Stimulated activated CD4-positive, alpha-beta T cell treated with anti-CD3 and anti-CD28 coated beads, Interleukin-15, amount 100 ng/mL, for 48 hours (primary cell): ENCODE measurements around the gene ABHD17B.
"Not testable (repeated sequence)": the region's sequence is repeated elsewhere in the genome, so short reads cannot be mapped to it uniquely, and the experiment has no call there.

Source experiments
- DNase-seq, 2 donors: peaks; one replicate each; pipeline ENCODE4 v3.0.0-alpha.2; 2020; ENCODE audit warnings: low read depth in 2 of 2

The ABHD17B gene

DNA sequence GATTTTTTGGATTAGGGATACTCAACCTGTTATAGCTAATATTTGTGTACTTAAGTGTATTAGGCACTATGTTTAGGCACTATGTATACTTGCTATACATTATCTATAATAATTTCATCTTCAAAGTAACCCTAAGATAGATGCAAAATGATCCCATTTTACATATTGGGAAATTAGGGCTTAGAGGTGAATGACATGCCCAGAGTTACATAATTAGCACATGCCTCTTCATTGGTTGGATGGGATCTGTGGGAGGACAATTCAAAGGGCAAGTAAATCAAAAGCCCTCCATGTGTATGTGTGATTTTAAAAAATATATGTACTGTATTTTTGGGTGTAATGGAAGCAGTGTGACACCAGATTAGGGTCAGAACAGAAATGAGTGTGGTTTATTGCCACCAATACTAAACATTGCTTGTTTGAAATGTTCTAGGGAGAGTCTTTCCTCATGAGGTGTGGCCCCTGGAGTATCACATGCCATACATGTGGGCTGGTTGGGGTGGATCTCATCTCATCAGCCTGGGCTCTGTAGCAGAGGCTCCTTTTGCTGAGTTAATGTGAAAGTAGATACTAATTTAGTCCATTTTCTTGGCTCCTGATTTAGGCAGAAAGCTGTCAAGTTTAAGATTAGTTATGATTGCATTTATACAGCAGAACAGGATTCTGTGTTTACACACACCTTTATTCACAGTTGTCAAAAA is 6.0 kb upstream of the ABHD17B start:
- peak in 1 of 2 donors; percentile 10 for DNase-seq

DNA sequence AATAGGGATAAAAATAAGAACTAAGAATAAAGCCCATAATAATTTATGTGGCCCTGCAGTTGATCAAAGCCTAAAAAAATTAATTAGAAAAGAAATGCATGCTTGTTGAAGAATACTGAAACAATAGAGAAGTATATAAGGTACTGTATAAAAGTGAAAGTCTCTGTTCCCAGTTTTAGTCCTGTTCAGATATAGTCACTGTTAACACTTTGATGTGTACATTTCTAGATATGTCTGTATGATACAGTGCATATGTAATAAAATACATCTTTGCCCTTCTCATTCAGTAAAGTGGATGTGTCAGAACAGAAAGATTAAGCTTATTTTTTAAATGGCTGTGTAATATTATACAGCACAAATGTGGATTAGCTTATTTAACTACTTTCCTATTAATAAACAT is 4.5 kb upstream of the ABHD17B start:
- no peak for DNase-seq

DNA sequence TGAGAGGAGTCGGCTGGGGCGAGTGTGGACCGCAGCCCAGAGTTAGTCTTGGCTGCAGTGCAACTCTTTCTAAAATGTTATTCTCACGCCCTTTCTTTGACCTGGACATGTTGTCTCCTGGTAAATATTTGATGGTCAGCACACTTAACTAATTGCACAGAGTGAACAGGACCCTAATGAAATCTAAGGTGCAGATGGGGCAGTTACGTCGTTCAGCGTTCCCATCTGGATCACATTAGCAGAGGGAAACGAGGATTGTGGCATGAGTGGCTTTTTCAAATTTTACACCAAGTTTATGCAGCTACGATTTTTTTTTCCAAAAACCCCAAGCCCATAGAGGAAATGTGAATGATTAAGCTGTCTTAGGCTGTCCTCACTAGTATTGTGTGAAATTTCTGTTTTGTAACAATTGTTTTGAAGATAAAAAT is 929 bp upstream of the ABHD17B start:
- DNase-seq: no peak

DNA sequence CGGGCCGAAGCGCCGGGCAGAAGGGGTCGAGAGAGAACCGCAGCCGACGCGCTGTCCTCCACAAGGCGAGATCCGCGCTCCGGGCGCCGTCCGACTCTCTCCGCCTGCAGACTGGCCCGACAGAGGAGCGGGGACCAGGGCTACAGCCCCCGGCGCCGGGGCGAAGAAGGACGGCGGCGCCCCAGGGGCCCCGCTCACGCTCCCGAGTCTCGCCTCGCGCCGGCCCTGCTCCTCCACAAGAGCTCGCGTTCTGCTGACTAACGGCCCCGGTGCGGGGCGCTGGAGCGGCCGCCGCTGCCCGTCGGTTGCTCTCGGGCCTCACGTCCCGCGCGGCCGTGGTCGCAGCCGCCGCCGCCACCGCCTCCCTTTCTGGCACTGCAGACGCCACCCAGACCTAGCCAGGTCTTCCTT is 338 bp downstream of the ABHD17B start:
- DNase-seq: no peak

DNA sequence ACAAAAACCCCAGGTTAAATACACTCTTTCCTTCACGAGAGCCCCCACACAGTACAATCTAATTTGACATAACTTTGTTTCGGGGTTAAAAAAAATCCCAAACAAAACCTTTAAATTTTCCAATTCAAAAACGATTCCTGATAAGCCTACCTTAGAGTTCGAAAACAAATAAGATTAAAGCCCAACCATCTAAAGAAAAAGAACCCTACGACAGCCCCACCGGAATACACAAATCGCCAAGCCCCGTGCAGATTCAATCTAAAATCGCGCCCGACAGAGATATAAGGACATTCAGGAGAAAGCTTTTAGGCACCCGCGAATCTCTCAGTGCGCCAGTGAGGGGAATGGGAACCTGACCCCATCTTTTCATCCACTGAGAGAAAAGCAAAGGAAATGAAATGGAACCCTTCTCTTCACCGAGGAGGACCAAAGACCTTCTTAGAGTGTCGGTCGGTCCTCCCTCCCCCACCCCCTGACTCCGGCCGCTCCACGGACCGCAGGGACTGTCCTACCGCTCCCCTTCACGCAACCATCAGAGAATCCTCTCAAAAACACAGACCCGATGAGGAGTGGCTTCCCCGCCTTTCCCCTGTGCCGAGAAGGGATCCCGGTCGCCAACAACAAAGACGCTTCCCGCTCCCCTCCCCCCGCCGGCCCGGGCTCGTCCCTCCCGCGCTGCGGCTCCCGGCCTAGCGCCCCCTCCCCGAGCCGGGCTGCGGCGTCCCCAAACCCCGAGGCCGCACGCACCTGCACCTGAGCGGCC is 925 bp downstream of the ABHD17B start:
- DNase-seq: peak in 1 of 2 donors; percentile 1

DNA sequence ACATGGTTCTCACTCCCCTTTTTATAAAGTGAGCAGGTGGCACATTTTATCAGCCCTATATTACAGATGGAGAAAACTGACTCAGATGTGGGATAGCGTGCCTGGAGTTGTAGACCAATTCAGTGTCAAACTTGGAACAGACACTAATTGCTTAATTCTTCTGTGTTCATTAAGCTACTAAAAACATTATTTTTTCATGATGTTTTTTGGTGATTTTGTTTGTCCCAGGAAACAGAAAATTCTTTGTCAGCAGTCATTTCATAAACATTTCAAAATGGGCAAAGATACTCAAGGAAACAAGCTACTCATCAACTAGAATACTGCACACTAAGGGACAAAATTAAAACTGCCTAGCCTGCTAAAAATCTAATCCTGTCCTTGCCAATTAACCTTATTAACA is 2.2 kb downstream of the ABHD17B start:
- no peak for DNase-seq

DNA sequence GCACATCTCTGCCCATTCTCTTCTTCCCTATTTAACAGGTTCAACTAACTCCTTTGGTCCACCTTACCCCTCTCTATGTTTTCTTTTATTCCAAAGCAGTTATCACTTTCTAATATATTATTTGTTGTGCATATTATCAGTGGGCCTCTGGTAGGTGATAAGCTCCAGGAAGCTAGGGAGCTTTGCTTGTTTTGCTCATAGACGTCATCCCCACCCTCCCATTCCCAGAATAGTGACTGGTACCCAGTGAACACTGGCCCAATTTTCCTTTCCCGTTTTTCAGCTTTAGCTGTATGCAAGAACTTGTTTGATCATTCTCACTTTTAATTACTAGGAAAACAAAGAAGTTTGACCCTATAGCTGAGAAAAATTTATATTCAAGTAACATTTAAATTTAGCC is 6.9 kb downstream of the ABHD17B start:
- DNase-seq: no peak

DNA sequence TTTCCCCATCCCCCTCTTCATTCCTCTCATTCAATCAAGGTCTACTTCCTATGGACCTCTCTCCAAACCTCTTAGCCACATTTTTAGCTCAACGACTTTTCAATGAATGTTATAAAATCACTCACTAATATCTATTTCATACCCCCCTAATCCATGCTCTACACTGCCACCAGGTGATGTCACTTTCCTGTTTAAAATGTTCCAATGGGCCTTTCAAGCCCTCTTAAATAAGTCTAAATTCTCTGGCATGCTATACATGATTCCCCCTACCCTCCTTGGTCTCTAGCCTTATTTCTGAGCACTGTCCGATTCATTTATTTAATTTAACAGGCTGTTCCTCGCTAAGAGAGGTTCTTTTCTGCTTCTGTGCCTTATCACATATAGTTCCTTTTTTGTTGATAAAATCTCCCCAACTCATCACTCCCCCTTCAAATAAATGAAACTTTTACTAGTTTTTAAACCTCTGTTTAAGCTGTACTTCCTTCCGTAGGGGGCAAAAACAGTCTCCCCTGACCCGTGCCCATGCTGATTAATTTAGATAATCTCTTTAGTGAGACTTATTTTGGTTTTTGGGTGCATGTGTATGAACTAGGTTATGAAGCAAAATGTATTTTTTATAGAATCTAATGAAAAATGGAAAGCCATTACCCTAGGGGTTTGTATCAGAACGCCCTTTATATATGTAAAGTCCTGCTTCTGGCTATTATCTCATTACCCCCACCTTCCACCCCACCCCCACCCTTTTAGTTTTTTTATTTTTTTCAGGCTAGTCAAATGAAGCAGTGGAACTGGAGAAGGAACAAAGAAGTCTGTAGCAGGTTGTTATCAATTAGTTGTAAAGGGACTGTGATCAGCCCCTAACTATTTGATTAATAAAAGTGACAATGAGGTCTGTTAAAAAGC is 9.0 kb downstream of the ABHD17B start:
- no peak for DNase-seq

DNA sequence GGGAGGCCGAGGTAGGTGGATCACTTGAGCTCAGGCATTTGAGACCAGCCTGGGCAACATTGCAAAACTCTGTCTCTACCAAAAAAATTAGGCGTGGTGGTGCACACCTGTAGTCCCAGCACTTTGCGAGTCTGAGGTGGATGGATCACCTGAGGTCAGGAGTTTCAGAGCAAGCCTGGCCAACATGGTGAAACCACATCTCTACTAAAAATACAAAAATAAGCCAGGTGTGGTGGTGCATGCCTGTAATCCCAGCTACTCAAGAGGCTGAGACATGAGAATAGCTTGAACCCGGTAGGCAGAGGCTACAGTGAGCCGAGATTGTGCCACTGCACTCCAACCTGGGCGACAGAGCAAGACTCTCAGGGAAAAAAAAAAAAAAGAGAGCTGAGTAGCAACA is 12.2 kb downstream of the ABHD17B start:
- DNase-seq: not testable (repeated sequence)

DNA sequence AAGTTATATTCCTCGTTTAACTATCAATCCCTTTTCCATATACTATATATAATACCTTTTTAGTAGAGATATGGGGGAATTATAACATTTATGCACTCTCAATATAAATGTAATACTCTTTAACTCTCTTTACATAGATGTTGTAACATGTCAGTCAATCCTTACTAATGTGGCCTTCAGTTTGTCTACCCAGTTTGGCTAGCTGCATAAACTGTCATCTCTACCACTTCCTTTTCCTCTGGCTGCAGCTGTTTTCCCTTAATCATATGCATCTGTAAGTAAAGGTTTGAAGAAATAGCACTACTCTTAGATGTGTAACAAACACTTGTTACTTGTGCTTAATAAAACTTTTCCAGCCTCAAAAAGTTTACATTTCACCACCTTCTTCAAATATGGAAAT is 13.4 kb downstream of the ABHD17B start:
- no peak for DNase-seq

DNA sequence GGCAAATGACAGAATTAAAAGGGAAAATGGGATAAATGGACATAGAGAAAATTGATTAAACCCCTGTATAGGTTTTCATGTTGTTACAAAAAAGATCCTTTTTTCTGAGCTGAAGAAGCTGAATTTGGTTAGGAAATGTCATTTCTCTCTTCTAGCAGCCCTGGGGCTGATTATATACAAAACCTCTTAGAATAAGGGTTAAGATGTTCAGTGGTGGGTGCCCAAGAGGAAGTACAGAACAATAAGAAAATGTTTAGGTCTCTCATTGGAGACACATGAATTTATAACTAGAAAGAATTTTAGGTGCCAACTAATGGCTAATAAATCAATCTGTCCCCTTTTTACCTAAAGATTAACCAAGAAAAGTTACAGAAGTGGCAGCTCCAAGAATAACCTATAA is 14.2 kb downstream of the ABHD17B start:
- DNase-seq: no peak

DNA sequence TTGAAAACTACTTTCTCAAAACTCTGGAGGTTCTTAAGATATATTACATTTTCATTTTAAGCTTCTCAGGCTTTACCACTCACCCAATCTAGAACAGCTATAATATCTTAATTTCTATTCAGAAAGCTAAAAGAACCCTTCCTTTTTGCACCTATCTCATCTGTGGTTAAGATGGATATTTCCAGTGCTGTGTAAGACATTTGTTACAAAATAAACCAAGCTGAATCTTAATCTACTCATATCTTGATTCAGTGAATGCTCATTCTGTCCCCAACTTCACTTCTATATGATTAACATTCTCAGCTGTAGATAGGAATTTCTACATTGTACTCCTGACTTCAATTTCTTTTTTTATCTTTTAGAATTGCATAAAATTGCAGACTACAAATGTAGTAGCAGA is 15.0 kb downstream of the ABHD17B start:
- no peak for DNase-seq

DNA sequence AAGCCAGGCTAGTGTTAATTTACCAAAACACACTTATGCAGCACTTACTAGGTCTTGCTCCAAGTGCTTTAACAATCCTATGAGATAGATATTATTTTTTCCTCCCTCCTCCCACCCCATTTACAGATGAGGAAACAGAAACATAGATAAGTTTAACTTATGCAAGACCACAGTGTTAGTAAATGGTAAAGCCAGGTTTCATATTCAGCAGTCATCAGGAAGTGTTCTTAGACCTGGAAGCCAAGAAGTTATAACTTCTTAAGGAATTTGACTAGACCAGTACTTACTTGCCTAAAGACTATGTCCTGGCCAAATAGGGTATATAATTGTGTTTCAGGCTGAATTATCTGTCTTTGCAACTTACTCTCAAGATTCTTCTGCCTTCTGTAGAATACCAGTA is 15.9 kb downstream of the ABHD17B start:
- DNase-seq: no peak

DNA sequence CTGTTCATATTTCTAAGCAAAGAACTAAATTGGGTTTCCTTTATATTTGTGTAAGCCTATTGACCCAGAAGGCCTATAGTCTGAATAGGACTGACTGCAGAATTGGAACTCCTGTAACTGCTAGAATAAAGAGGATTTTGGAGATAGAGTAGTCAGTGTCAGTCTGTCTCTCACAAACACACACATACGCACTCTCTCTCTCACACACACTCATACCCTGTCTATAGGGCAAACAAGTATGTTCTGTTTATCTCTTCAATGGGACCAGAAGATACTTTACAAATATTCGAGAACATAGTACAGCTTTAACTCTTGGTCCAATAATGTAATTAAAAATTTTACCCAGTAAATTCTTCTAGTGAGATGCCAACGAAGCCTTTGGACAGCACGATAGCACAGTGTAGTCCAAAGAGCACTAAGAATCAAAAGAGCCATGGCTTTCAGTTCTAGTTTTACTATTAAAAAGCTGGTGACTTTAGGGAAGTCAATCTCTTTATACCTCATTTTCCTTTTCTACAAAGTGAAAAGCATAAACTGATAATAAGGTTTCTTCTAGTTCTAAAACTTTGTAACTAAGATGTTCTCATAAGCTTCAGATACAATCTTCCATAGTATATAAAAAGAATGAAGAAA is 19.3 kb downstream of the ABHD17B start:
- no peak for DNase-seq

DNA sequence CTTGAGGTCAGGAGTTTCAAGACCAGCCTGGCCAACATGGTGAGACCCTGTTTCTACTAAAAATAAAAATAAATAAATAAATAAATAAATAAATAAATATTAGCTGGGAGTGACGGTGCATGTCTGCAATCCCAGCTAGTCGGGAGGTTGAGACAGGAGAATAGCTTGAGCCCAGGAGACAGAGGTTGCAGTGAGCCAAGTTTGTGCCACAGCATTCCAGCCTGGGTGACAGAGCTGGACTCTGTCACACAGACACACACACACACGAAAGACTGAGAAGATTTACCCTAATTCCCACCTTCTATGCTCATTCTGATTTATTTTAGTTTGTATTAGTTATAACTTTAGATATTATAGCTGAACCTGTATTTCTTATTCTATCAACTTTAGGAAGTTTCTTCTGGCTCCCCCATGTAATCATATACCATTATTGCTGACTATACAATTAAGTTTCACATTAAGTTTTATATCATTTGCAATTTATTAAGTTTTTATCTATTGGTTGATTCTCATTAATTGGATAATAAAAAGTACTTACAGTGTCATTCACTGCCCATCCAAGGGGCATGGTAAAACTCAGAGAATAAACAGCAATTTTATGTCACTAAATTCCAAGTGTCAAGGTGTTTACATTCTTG is 20.8 kb downstream of the ABHD17B start:
- no peak for DNase-seq

DNA sequence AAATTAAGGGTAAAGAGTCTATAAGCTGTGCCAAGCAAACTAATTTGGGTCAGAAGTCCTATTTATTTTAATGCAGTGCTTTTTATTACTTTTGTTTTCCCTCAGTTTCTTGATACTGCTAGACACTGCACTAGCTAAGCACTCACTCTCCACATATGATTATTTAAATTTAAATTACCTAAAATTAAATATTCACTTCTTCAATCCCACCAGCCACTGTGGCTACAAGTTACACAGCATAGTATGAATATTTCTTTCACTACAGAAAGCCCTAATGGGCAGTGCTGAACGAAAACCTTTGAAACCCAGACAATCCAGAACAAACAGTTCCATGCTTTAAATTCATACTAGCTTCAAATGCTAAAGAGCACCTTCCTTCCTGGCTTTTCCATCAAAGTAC is 23.6 kb downstream of the ABHD17B start:
- DNase-seq: no peak

DNA sequence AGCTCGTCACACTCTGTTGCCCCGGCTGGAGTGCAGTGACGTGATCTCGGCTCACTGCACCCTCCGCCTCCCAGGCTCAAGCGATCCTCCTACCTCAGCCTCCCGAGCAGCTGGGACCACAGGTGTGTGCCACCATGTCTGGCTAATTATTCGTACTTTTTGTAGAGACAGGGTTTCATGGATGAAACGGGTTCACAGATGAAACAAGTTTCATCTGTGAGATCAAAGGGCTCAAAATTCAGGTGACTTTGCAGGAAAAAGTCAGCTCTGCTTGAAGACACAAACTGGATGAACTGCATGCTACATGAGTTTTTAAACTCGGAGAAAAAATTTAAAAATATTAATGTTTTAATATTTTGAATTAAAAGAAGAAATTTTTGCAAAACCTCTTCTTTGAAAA is 24.5 kb downstream of the ABHD17B start:
- DNase-seq: no peak

DNA sequence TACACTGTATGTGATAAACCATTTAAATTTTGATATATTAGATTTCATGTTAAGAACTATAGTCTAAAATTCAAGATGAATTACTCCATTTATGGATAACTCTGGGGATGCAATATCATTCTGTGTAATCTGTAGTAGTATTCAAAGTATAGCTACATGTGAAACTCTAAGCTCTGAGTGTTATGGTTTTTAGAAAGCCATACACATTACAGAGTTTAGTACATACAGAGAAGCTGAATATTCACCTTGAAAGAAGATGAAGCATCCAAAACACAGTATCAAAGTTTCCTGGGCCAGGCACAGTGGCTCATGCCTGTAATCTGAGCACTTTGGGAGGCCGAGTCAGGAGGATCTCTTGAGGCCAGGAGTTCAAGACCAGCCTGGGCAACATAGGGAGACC is 25.0 kb downstream of the ABHD17B start:
- peak in 1 of 2 donors; percentile 8 for DNase-seq

DNA sequence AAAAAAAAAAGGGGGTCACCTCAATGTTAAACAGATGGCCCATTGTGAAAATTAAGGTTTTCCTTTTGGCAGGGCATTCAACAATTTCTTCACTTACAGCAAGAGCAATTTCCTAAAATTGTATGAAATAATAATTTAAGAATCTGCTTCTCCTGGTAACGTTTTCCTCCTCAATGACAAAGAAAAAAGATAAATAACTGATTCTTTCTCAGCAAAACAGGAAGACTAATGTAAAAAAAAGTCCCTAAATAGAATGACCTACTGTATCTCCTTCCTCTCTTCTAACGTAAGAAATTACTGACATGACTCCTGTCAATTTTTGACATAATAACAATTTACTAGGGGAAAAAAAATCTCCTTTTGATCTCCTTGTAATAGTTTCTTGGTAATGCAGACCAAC is 25.5 kb downstream of the ABHD17B start:
- DNase-seq: no peak

DNA sequence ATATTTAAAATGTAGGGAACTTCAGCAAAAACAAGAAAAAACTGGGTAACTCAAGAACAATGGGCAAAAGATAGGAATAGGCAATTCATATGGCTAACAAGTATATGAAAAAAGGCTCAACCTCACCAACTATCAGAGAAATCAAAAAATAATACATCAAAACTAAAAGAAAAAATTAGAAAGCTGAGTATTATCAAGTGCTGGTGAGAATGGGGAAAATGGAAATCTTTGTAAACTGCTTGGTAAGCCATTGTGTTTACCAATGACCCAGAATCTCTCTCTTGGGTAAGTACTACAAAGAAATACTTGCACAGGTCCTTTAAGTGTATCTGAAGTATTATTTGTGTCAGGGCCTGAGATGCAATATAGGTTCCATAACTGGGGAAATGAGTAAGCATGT is 27.0 kb downstream of the ABHD17B start:
- DNase-seq: no peak

DNA sequence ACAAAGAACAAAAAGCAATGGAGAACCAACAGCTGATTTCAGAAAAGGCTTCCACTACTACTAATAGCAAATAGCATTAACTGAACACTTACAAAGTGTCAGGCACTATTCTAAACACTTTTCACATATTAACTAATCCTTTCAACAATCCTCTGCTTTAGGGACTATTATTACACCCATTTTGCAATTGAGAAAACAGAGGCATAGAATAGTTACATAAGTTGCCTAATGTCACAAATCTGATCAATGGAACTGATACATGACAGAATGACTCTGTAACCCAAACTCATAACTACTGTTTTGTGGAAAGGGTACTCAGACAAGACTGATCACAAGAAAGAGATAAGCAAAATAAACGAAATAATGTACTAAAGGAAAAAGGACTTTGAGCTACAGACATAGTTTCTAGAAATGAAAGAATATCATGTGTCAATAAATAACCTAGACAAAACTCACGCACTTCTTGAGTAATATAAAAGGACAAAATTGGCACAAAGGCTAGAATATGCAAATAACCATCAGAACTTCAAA is 31.3 kb downstream of the ABHD17B start:
- no peak for DNase-seq
